Stimulated activated CD8-positive, alpha-beta memory T cell treated with anti-CD3 and anti-CD28 coated beads, Interleukin-7, amount 100 ng/mL, for 1 hour (primary cell): ENCODE results near the gene AKT1.
"Not testable (repeated sequence)": the region's sequence is repeated elsewhere in the genome, so short reads cannot be mapped to it uniquely, and the experiment has no call there.

Experiments used
- DNase-seq, 2 donors: peaks; one replicate each; pipeline ENCODE4 v3.0.0-alpha.2; 2020; ENCODE audit warnings: low read depth in 2 of 2

AKT1 gene

GRCh38 chr14:104739026-104739425 is 56.5 kb downstream of the AKT1 start:
- no peak for DNase-seq

- no peak for DNase-seq
These were observed 57.1 kb downstream of the AKT1 start for GRCh38 chr14:104738375-104739019.

GRCh38 chr14:104735830-104736642 is 59.5 kb downstream of the AKT1 start:
- DNase-seq = no peak

- DNase-seq = no peak
These were observed 60.4 kb downstream of the AKT1 start for GRCh38 chr14:104734991-104735779.

- DNase-seq = no peak
These were observed 61.0 kb downstream of the AKT1 start for GRCh38 chr14:104734601-104734990.

GRCh38 chr14:104734051-104734587 is 61.4 kb downstream of the AKT1 start:
- no peak for DNase-seq

- DNase-seq = no peak
These were observed 62.4 kb downstream of the AKT1 start for GRCh38 chr14:104732931-104733681.

GRCh38 chr14:104732355-104732804 is 63.2 kb downstream of the AKT1 start:
- no peak for DNase-seq

GRCh38 chr14:104731320-104732294 is 63.9 kb downstream of the AKT1 start:
- DNase-seq = no peak

- no peak for DNase-seq
These were observed 65.1 kb downstream of the AKT1 start for GRCh38 chr14:104730487-104730886.

- no peak for DNase-seq
These were observed 65.7 kb downstream of the AKT1 start for GRCh38 chr14:104729835-104730181.

GRCh38 chr14:104729176-104729834 is 66.2 kb downstream of the AKT1 start:
- DNase-seq = not testable (repeated sequence)

GRCh38 chr14:104728631-104729030 is 66.9 kb downstream of the AKT1 start:
- no peak for DNase-seq

- no peak for DNase-seq
These were observed 68.7 kb downstream of the AKT1 start for GRCh38 chr14:104726600-104727451.

- no peak for DNase-seq
These were observed 69.6 kb downstream of the AKT1 start for GRCh38 chr14:104725772-104726548.

GRCh38 chr14:104724981-104725771 is 70.4 kb downstream of the AKT1 start:
- no peak for DNase-seq

GRCh38 chr14:104724407-104724980 is 71.1 kb downstream of the AKT1 start:
- no peak for DNase-seq
